Tongue (tissue), 2 donors: ENCODE data around the gene CST9L. TPM values are rescaled to one million over a fixed set of nuclear protein-coding genes. Genes with fewer than 3 reads are reported as not detected.
A peak's percentile ranks its signal among the peaks of the same experiment; 100 is the strongest.

Experiments used
- DNase-seq: peaks from one replicate; pipeline ENCODE4 v3.0.0-alpha.2; 2015
- total RNA-seq: library from RNA; depleted of rRNA; stranded (reverse); fragments of >200 nt; gene quantifications from one replicate; pipeline ENCODE4 v1.2.3, GENCODE V29; 2014

CST9L gene
- not detected for total RNA-seq

GRCh38 chr20:23568320-23568970 is at the start of gene CST9L:
TSS of gene CST9L (minus strand) at chr20:23568484. CDS start at chr20:23568450, 34 bp downstream.
- no peak for DNase-seq

GRCh38 chr20:23614163-23614562 is 45.9 kb upstream of the CST9L start:
- no peak for DNase-seq

GRCh38 chr20:23613676-23614075 is 45.4 kb upstream of the CST9L start:
- DNase-seq, result no peak

- DNase-seq, result no peak
Observed at GRCh38 chr20:23612396-23612795, 44.1 kb upstream of the CST9L start.

GRCh38 chr20:23609486-23610109 is 41.3 kb upstream of the CST9L start:
- DNase-seq, result no peak

- DNase-seq, result no peak
Observed at GRCh38 chr20:23608251-23608846, 40.1 kb upstream of the CST9L start.

- DNase-seq, result no peak
Observed at GRCh38 chr20:23607497-23608245, 39.4 kb upstream of the CST9L start.

- DNase-seq, result peak; percentile 85
Observed at GRCh38 chr20:23606652-23607049, 38.4 kb upstream of the CST9L start.

GRCh38 chr20:23605867-23606651 is 37.8 kb upstream of the CST9L start, which contains the start of gene CST9:
TSS of gene CST9 (minus strand) at chr20:23605917. CDS start at chr20:23605864, 53 bp downstream.
- no peak for DNase-seq

- DNase-seq, result no peak
Observed at GRCh38 chr20:23604306-23604705, 36.0 kb upstream of the CST9L start.

GRCh38 chr20:23603321-23603720 is 35.0 kb upstream of the CST9L start:
- no peak for DNase-seq

GRCh38 chr20:23602699-23603098 is 34.4 kb upstream of the CST9L start:
- no peak for DNase-seq

GRCh38 chr20:23602241-23602640 is 34.0 kb upstream of the CST9L start:
- DNase-seq, result no peak

GRCh38 chr20:23601715-23602114 is 33.4 kb upstream of the CST9L start:
- no peak for DNase-seq

GRCh38 chr20:23598481-23598880 is 30.2 kb upstream of the CST9L start:
- DNase-seq, result no peak

- no peak for DNase-seq
Observed at GRCh38 chr20:23596579-23597250, 28.4 kb upstream of the CST9L start.

- no peak for DNase-seq
Observed at GRCh38 chr20:23595941-23596340, 27.7 kb upstream of the CST9L start.

GRCh38 chr20:23588434-23589403 is 20.4 kb upstream of the CST9L start:
- DNase-seq, result no peak

GRCh38 chr20:23587631-23588030 is 19.3 kb upstream of the CST9L start:
- DNase-seq, result no peak
